Kidney (tissue), 14 donors: Measurements from ENCODE around the gene RASD1. TPM values are rescaled to one million over a fixed set of nuclear protein-coding genes. Genes with fewer than 3 reads are reported as not detected.

ENCODE experiments used
- DNase-seq, 5 donors: peaks; one replicate each; pipeline ENCODE4 v3.0.0-alpha.2; 2013 to 2020
- FAIRE-seq: peaks from 2 replicates; lab custom pipeline; 2012; peaks lifted over from hg19 to GRCh38; lab: Jason Lieb, UNC
- H3K27ac ChIP-seq, 2 donors: one replicate each; pipeline ENCODE4 v1.7.0; 2013; ENCODE audit warnings: low read depth in 2 of 2, low read length in 2 of 2, inconsistent platforms in 1 of 2
- H3K27me3 ChIP-seq: one replicate; pipeline ENCODE4 v1.7.1; 2013; ENCODE audit warnings: low read length, inconsistent platforms; ENCODE audit not compliant: control insufficient read depth, insufficient read depth
- H3K36me3 ChIP-seq, 3 donors: one replicate each; pipeline versions ENCODE4 v1.7.0 to v1.7.1; 2013; ENCODE audit warnings: low read length in 3 of 3, control low read depth in 1 of 3, inconsistent platforms in 1 of 3; ENCODE audit not compliant: insufficient read depth in 3 of 3, control insufficient read depth in 2 of 3
- H3K4me1 ChIP-seq, 3 donors: one replicate each; pipeline versions ENCODE4 v1.7.0 to v1.7.1; 2013; ENCODE audit warnings: low read length in 3 of 3, inconsistent platforms in 1 of 3, low read depth in 1 of 3; ENCODE audit not compliant: control insufficient read depth in 2 of 3, insufficient read depth in 2 of 3
- H3K4me3 ChIP-seq, 3 donors: one replicate each; pipeline versions ENCODE4 v1.7.0 to v1.8.1; 2013; ENCODE audit warnings: low read length in 3 of 3, control low read depth in 1 of 3, inconsistent platforms in 1 of 3
- H3K9ac ChIP-seq, 3 donors: one replicate each; pipeline versions ENCODE4 v1.7.0 to v1.7.1; 2013; ENCODE audit warnings: low read length in 3 of 3, control low read depth in 1 of 3, inconsistent platforms in 1 of 3
- H3K9me3 ChIP-seq, 3 donors: one replicate each; pipeline versions ENCODE4 v1.7.0 to v1.7.1; 2013; ENCODE audit warnings: low read length in 3 of 3, control low read depth in 1 of 3, inconsistent platforms in 1 of 3; ENCODE audit not compliant: control insufficient read depth in 2 of 3, insufficient read depth in 1 of 3
- CTCF ChIP-seq: IDR thresholded peaks from 3 replicates; pipeline ENCODE4 v1.5.1; 2012; ENCODE audit warnings: mild to moderate bottlenecking, moderate library complexity, borderline replicate concordance; ENCODE audit not compliant: insufficient read depth; ENCODE audit errors: extremely low read depth
- intact Hi-C: fragments of 100-400 bp; cut with DNase I; formaldehyde crosslinking; loops from one replicate; pipeline ENCODE4 v1.11.1; 2022
- polyA plus RNA-seq: library from polyadenylated mRNA; stranded (reverse); fragments of 350-450 nt; fragmentation: Illumina TruSeq; extraction: RNeasy Lipid Tissue Mini Kit (QIAGEN cat#74804); gene quantifications from one replicate; pipeline ENCODE4 v1.2.3, GENCODE V29; 2014; ENCODE audit warnings: low read depth, low replicate concordance; ENCODE audit not compliant: insufficient read depth
- total RNA-seq: library from RNA; stranded (reverse); fragmentation: NEBNext Ultra II Directional; extraction: Animal tissue kit (Norgen Biotek cat#: 25700); gene quantifications from one replicate; pipeline ENCODE4 v1.2.1, GENCODE V29; 2021
- donor health status: control.
- donor health status: control.
- donor health status: control.
- donor health status: control.
- donor health status: control.
- donor health status: DM: yes; HTN: yes; CAD: no.
- donor health status: Normal renal cell carcinoma (clear cell type).

RASD1 gene
- total and polyA plus RNA-seq, 2 donors from 2014 or later, result 103 to 147 TPM

DNA sequence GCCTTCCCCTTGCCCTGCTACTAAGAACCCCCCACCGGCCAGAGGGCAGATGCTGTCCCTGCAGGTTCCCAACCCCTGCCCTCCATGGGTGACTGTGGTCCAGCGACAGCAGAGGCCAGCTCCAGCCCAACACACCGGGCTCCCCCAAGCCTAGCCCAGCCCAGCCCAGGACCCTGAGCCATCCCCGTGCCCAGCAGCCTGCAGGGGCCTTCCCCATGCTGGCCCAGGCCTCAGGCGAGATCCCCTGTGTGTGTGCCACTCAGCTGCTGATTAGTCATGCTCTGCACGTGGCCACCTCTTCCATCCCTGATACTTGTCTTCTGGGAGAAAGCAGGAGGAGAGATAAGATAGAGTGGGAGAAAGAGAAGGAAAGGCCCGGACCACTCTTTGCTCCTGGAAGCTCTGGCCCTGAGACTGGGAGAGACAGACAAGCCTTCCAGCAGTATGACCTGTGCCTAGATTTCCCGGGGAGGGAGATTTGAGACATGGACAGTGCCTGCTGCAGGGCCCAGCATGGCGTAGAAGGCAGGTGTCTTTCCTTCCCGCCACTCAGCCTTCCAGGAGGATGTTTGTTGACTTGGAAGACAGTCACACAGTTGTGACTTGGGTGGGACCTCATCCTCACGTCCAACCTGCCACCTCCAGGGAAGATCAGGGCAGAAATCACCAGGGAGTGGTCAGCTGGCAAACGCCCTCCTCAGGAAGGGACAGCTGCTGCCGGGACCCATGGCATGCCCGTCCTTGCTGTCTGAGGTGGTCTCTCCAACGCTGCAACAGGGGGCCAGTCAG, 41.3 kb upstream of the RASD1 start:
- no peaks in the 10 kb centered on the region for H3K9me3 ChIP-seq
- TF ChIP-seq CTCF, result no peak
- intact Hi-C loops, result no loop called here
- no peaks in the 10 kb centered on the region for H3K4me1 ChIP-seq
- DNase-seq, result no peak
- no peak for FAIRE-seq
- no peak overlapping the region for H3K9ac ChIP-seq
- H3K36me3 ChIP-seq, result no peaks in the 10 kb centered on the region
- H3K27ac ChIP-seq, result no peak overlapping the region
- H3K27me3 ChIP-seq, result no peaks in the 10 kb centered on the region
- no peak overlapping the region for H3K4me3 ChIP-seq

DNA sequence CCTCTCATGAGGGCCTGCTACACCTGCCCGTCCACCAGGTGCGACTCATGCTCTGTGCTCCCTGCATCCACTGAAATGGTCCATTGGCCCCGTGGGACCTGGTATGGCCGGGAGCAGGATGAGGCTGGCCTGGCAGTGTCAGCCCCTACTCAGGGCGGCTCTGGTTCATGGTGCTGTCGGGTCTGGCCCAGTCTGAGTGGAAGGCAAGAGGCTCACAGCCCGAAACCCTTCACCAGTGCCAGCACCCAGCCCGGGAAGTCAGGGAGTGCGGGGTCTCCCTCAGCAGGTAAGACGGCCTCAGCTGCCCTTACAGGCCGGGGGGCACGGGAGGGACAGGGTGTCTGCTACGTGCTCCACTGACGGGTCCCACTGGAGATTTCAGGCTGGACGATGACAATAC, 40.5 kb upstream of the RASD1 start:
- Histone ChIP-seq H3K4me3 (no peak overlapping the region), H3K9ac (no peak overlapping the region), H3K36me3 (no peaks in the 10 kb centered on the region), H3K9me3 (no peaks in the 10 kb centered on the region), H3K27me3 (no peaks in the 10 kb centered on the region), H3K4me1 (no peaks in the 10 kb centered on the region), H3K27ac (no peak overlapping the region)
- intact Hi-C loops, result no loop called here
- no peak for TF ChIP-seq CTCF
- DNase-seq (no peak), FAIRE-seq (no peak)

DNA sequence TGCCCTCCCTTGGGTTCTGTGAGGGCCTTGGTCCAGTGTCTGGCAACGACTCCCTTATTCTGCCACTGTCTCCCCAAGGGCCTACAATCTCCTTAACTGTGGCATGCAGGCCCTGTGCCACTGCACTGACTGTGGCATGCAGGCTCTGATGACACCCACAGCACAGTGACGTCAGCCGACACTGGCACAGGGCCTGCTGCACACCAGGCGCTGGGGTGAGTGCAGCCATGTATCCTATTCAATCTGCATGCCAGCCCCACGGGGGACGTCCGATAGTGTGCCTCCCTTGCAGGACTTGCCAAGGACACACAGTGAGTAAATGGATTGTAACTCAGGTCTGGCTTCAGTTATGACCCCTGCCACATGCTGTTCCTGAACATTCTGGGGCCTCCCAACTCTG, 39.8 kb upstream of the RASD1 start:
- Histone ChIP-seq H3K27me3 (no peaks in the 10 kb centered on the region), H3K9ac (no peak overlapping the region), H3K9me3 (no peaks in the 10 kb centered on the region)

More for the DNA sequence above, 39.8 kb upstream of the RASD1 start:
- Histone ChIP-seq H3K36me3 (no peaks in the 10 kb centered on the region), H3K4me3 (no peak overlapping the region), H3K4me1 (no peaks in the 10 kb centered on the region), H3K27ac (no peak overlapping the region)
- no peak for DNase-seq
- FAIRE-seq, result no peak
- no peak for TF ChIP-seq CTCF
- intact Hi-C loops, result no loop called here
